ENCODE measurements around the gene ALPK3.

Gene ALPK3

GRCh38 chr15:84798436-84798946 is 18.7 kb upstream of the ALPK3 start:
- no peak for DNase-seq

- no peak for DNase-seq
These were observed 17.5 kb upstream of the ALPK3 start for GRCh38 chr15:84799511-84800187.

- no peak for DNase-seq
These were observed 16.8 kb upstream of the ALPK3 start for GRCh38 chr15:84800365-84800806.

GRCh38 chr15:84804005-84804900 is 12.9 kb upstream of the ALPK3 start:
- DNase-seq = no peak

- DNase-seq = no peak
These were observed 11.9 kb upstream of the ALPK3 start for GRCh38 chr15:84805221-84805620.

- no peak for DNase-seq
These were observed 9.9 kb upstream of the ALPK3 start for GRCh38 chr15:84807228-84807627.

GRCh38 chr15:84810073-84810840 is 6.9 kb upstream of the ALPK3 start:
- no peak for DNase-seq

GRCh38 chr15:84811151-84811550 is 6.0 kb upstream of the ALPK3 start:
- no peak for DNase-seq

GRCh38 chr15:84811828-84812227 is 5.3 kb upstream of the ALPK3 start:
- DNase-seq = no peak

GRCh38 chr15:84812842-84813241 is 4.3 kb upstream of the ALPK3 start:
- no peak for DNase-seq

- no peak for DNase-seq
These were observed 3.7 kb upstream of the ALPK3 start for GRCh38 chr15:84813435-84813834.

GRCh38 chr15:84813931-84814330 is 3.2 kb upstream of the ALPK3 start:
- DNase-seq = no peak

GRCh38 chr15:84814916-84815315 is 2.2 kb upstream of the ALPK3 start:
- no peak for DNase-seq

- DNase-seq = no peak
These were observed 418 bp downstream of the ALPK3 start for GRCh38 chr15:84817466-84818081.

- no peak for DNase-seq
These were observed 1.3 kb downstream of the ALPK3 start for GRCh38 chr15:84818261-84819131.

- no peak for DNase-seq
These were observed 2.2 kb downstream of the ALPK3 start for GRCh38 chr15:84819291-84819768.

GRCh38 chr15:84819791-84820190 is 2.6 kb downstream of the ALPK3 start:
- DNase-seq = no peak

- DNase-seq = no peak
These were observed 4.4 kb downstream of the ALPK3 start for GRCh38 chr15:84821501-84822021.

GRCh38 chr15:84822653-84823281 is 5.6 kb downstream of the ALPK3 start:
- no peak for DNase-seq

GRCh38 chr15:84823282-84823878 is 6.2 kb downstream of the ALPK3 start:
- DNase-seq = no peak
